Measurements from ENCODE around the gene MIB2. TPM values are rescaled to one million over a fixed set of nuclear protein-coding genes. Genes with fewer than 3 reads are reported as not detected.

Gene MIB2
- total RNA-seq, 1 donor from 2014 or later = 110 TPM

DNA sequence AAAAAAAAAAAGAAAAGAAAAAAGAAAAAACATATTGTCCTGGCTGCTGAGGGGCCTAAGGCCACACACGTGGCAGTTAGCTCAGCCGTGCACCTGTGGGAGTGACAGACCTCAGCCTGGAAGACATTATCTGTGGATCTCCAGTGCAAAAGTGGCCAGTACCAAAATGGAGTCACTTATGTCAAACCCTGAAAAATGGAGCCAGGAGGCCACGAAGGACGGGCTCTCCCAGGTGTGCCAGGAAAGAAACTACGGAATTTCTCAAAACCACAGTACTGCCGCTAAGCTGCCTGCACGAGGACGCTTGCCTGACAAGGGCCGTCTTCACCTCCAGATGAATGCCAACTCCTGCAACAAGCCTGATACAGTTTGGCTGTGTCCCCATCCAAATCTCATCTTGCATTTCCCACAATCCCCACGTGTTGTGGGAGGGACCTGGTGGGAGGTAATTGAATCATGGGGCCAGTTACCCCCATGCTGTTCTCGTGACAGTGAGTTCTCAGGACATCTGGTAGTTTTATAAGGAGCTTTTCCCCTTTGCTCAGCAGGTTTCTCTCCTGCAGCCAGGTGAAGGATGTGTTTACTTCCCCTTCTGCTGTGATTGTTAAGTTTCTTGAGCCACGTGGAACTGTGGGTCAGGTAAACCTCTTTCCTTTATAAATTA lies 5.3 kb upstream of the MIB2 start:
- DNase-seq (peak; percentile 8), ATAC-seq (ENCODE audit: poor library complexity) (no peak)
- intact Hi-C loops (cut with DNase I) = no loop called here

DNA sequence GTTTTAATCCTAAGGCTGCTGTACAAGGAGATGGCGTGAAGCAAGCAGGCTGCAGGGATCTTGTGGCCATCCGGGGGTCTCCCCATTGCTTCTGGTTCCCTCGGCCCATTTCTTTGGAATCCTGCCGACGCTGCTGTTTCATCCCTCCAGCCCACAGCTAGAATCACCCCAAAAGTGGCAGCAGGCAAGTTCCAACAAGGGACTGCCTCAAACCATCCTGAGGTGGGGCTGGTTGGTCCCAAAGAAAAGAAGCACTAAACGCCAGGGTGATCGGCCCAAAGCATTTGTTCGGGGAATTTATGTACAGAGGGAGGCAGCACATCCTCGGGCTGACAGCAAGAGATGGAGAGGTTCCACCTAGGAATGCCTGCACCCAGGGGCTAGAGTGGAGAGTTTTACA lies 4.5 kb upstream of the MIB2 start:
- intact Hi-C loops (cut with DNase I) = no loop called here
- no peak for ATAC-seq (ENCODE audit: poor library complexity)
- peak; percentile 13 for DNase-seq

- no peak for ATAC-seq (ENCODE audit: poor library complexity)
- intact Hi-C loops (cut with DNase I) = no loop called here
These were observed 3.2 kb upstream of the MIB2 start for GRCh38 chr1:1612104-1612400.

DNA sequence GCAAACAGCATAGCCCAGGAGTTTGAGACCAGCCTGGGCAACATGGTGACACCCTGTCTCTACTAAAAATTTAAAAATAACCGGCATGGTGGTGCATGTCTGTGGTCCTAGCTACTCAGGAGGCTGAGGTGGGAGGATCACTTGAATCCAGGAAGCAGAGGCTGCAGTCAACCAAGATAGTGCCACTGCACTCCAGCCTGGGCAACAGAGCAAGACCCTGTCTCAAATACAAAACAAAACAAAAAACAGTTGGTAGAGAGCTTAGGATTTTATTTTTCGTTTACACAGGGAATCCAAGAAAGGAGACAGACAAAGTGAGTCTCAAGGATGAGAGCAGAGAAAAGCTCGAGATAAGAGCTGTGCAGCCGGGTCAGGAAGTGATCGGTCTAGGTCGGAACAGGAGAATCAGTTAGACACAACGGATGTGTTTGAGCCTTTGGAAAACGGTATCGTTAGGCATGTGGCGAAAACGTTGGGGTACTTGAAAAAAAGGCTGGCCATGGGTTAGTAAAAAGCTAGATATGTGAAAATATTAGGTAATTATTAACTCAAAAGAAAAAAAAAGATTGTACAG lies 1.7 kb upstream of the MIB2 start:
- DNase-seq = peak; percentile 3
- intact Hi-C loops (cut with DNase I) = no loop called here
- no peak for ATAC-seq (ENCODE audit: poor library complexity)

More at GRCh38 chr1:1612104-1612400, 3.2 kb upstream of the MIB2 start:
- no peak for DNase-seq

DNA sequence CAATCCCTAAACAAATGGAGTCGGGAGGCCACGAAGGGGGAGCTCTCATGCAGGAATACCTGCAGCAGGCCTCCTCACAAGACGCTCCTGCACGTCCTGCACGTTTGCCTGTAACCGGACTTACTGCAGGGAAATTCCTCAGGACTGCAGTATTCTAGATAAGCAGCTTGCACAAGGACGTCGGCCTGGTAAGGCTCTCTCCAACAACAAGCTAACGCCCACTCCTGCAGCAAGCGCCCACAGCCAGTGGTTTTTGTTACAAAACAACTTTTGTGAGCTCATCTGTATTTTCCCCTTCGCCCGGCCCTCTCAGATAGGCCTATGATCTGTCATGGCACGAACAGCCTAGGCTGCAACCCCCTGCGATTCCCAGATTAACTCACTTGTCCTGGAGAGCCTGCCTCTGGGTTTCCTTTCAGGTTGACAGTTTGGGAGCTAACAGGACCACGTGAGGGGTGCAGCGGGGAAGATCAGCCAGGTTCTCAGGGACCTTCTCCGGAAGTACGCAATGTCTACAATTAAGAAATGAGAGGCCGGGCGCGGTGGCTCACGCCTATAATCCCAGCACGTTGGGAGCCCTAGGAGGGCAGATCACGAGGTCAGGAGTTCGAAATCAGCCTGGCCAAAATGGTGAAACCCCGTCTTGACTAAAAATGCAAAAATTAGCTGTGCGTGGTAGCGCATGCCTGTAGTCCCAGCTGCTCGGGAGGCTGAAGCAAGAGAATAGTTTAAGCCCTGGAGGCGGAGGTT lies 921 bp upstream of the MIB2 start:
- intact Hi-C loops (cut with DNase I) = no loop called here
- peak; percentile 53 for DNase-seq
- ATAC-seq (ENCODE audit: poor library complexity) = peak; percentile 1

- ATAC-seq (ENCODE audit: poor library complexity) (no peak), DNase-seq (no peak)
- intact Hi-C loops (cut with DNase I) = loop anchor here (5.0 kb wide), 1 partner anchor 52 kb away; no protein-coding TSS in a partner anchor
These were observed 395 bp upstream of the MIB2 start for GRCh38 chr1:1614954-1615255.

GRCh38 chr1:1616045-1616790 lies 918 bp downstream of the MIB2 start:
- ATAC-seq (ENCODE audit: poor library complexity) (peak; percentile 4), DNase-seq (peak; percentile 71)
- intact Hi-C loops (cut with DNase I) = loop anchor here (5.0 kb wide), 1 partner anchor 51 kb away; no protein-coding TSS in a partner anchor

- intact Hi-C loops (cut with DNase I) = loop anchor here (5.0 kb wide), 1 partner anchor 50 kb away; no protein-coding TSS in a partner anchor
- peak; percentile 47 for DNase-seq
These were observed 1.5 kb downstream of the MIB2 start for GRCh38 chr1:1616838-1617237.

DNA sequence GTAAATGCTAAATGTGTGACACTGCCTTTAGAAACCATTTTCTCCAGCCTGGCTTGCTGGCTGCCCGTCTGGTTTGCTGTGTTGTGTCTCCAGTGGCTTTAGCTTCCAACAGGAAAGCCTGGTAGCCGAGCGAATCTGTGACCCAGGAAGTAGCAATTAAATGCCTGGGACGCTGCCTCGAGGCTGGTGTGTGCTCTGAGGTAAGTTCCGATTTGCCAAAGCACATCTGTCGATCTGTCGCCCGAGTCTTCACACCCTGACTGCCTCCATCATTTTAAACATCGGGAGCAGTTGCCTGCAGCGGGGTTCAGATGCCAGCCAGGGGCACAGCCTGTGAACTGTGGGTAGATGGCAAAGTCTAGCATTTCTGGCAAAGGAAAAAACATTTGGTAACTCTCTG lies 2.2 kb downstream of the MIB2 start:
- intact Hi-C loops (cut with DNase I) = loop anchor here (5.0 kb wide), 1 partner anchor 50 kb away; no protein-coding TSS in a partner anchor

More at GRCh38 chr1:1616838-1617237, 1.5 kb downstream of the MIB2 start:
- no peak for ATAC-seq (ENCODE audit: poor library complexity)

GRCh38 chr1:1617925-1618324 lies 2.6 kb downstream of the MIB2 start:
- intact Hi-C loops (cut with DNase I) = loop anchor here (5.0 kb wide), 1 partner anchor 49 kb away; no protein-coding TSS in a partner anchor
- no peak for ATAC-seq (ENCODE audit: poor library complexity)
- DNase-seq = peak; percentile 36

More for the DNA sequence above, 2.2 kb downstream of the MIB2 start:
- peak; percentile 23 for DNase-seq
- ATAC-seq (ENCODE audit: poor library complexity) = no peak

DNA sequence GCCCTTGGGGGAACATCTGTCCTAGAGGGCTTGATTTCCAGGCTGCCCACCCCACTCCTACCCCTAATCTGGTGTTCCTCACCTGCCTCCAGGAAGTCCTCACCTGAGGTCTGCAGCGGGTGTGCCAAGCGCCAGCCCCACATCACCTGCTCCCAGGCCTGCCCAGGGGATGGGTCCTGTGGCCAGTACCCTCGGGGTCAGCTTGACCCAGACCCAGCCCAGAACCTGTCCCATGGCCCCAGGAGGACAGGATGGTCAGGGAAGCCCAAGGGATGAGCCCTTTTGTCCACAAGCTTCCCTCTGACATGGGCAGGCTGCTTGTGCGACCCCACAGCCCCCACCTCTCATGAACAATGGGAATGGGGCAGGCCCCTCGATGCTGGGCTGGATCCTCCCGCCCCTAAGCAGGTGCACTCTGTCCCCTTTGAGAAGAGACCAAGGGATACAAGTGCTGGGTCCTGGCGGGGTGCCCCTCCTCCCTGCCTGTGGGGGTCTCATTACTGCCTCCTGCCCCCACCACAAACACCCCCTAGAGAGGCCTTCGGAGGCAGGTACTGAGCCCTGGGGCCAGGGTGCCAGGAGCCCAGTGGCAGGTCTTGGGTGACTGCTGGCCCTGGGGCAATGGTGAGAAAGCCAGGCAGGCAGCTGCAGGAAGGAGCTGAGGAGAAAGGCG lies 3.2 kb downstream of the MIB2 start:
- intact Hi-C loops (cut with DNase I) = loop anchor here (5.0 kb wide), 1 partner anchor 49 kb away; no protein-coding TSS in a partner anchor
- ATAC-seq (ENCODE audit: poor library complexity) (no peak), DNase-seq (peak; percentile 40)

- peak; percentile 75 for DNase-seq
- peak; percentile 28 for ATAC-seq (ENCODE audit: poor library complexity)
- intact Hi-C loops (cut with DNase I) = loop anchor here (5.0 kb wide), 1 partner anchor 47 kb away; no protein-coding TSS in a partner anchor
These were observed 4.6 kb downstream of the MIB2 start for GRCh38 chr1:1619917-1620361.

- ATAC-seq (ENCODE audit: poor library complexity) = no peak
- intact Hi-C loops (cut with DNase I) = no loop called here
- peak; percentile 39 for DNase-seq
These were observed 5.3 kb downstream of the MIB2 start for GRCh38 chr1:1620433-1621139.

DNA sequence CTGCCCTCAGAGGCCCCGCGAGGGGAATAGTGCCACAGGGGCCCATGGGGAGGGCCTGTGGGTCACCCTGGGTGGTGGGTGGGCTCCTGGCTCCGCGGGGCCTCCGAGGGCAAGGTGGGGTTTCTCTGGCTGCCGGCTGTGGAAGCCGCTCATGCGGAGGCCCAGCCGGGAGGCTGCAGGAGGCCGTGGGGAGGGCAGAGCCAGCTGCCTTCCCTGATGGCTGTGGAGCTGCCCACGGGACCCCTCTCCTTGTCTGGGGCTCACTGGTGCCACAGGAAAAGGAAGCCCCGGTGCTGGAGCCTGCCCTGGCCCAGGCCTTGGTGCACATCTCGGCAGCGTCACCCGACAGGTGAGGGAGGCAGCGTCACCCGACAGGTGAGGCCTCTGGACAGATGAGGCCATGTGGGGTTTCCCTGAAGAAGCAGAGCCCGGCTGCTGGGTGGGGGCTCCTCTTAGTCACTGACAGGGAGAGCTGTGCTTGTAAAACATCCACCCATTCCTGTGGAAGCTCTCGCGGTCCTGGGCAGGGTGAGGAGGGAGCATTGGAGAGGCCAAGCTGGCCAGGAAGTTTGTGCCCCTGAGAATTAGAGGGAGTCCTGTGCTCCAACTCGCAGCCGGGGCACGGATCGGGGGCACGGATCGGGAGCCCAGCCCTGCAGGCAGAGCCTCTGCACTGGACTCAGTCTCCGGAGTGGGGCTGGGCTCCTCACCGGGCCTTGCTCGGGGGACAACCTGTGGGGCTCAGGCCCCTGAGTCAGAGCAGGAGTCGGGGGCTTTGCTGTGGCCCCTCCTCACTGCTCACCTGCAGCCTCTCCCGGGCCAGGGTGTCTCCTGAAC lies 6.1 kb downstream of the MIB2 start:
- intact Hi-C loops (cut with DNase I) = no loop called here
- DNase-seq = peak; percentile 45
- no peak for ATAC-seq (ENCODE audit: poor library complexity)

DNA sequence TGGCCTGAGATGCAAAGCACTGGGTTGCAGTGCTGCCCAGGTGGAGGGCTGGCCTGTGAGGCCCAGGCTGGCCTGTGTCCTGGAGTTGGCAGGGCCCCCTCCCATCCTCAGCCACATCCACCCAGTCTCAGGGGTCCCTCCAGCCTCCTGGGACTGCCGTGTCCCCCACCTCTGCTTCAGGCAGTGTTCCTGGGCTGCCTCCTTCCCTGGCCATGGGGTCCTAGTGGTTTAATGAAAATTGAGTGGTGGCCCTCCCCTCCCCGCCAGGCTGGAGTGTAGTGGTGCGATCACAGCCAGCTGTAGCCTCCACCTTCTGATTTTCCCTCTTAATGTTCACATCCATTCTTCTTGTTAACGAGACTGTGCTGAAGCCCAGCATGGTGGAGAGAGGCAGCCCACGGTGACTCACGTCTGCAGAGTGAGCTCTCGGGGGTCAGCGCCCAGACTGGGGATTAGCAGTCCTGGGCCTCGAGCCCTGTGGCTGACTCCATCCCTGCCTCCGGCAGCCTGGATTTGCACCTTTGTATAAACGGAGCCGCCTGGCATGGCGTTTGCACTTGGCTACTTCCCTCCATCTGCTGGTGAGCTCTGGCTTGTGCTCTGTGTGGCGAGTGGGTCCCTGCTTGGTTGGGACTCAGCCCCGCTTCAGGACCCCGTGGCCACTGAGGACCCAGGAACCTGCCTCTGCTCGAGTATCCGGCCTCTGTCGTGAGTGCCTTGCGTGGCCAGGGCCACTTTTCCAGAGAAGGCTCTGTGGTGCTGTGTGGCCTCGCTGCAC lies 6.9 kb downstream of the MIB2 start:
- DNase-seq (peak; percentile 27), ATAC-seq (ENCODE audit: poor library complexity) (no peak)
- intact Hi-C loops (cut with DNase I) = no loop called here

DNA sequence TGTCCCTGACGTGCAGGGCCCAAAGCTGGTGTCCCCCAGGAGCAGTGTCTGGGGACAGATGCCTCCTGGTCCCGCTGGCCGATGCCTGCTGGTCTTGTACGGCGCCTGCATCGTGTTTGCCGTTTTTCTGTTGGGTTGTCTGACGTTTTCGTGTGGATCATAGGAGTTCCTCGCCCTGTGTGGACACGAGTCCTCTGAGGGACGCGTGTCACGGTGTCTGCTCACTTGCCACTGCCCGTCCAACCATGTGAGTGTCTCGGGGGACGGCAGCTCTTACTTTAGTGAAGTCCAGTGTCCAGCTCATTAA lies 7.4 kb downstream of the MIB2 start:
- ATAC-seq (ENCODE audit: poor library complexity) = no peak
- DNase-seq = no peak
- intact Hi-C loops (cut with DNase I) = no loop called here

Data from Right ventricle myocardium superior (tissue), 1 donor.